Measurements from ENCODE around the gene SLC4A11.

DNA sequence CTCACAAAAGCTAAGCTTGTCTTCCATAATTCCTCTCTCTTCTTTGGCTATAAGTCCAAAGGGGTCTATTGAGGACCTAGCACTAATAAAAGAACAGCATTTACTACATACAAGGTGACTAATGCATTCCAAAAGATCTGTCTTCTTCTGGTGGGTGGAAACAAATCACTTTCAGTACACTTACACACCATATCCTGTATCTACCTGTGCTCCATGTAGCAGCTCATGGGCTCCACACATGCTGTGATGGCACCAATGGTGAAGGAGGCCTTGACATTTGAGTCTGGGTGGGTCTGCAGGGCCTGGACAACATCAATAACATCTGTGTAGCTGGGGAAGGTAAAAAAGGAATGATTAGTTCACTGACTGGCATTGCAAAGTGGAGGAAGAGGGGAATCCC, 42.4 kb upstream of the SLC4A11 start:
- TF ChIP-seq, protein P1, sequence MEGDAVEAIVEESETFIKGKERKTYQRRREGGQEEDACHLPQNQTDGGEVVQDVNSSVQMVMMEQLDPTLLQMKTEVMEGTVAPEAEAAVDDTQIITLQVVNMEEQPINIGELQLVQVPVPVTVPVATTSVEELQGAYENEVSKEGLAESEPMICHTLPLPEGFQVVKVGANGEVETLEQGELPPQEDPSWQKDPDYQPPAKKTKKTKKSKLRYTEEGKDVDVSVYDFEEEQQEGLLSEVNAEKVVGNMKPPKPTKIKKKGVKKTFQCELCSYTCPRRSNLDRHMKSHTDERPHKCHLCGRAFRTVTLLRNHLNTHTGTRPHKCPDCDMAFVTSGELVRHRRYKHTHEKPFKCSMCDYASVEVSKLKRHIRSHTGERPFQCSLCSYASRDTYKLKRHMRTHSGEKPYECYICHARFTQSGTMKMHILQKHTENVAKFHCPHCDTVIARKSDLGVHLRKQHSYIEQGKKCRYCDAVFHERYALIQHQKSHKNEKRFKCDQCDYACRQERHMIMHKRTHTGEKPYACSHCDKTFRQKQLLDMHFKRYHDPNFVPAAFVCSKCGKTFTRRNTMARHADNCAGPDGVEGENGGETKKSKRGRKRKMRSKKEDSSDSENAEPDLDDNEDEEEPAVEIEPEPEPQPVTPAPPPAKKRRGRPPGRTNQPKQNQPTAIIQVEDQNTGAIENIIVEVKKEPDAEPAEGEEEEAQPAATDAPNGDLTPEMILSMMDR (IDR thresholded peaks at IDR 0.05): no peak
- TF ChIP-seq POLR2A (IDR thresholded peaks at IDR 0.05): no peak
- no peak for TF ChIP-seq EP300 (IDR thresholded peaks at IDR 0.05)

Measured in ovary (tissue), 3 donors.